Measurements from ENCODE around the gene NDUFS7. TPM values are rescaled to one million over a fixed set of nuclear protein-coding genes. Genes with fewer than 3 reads are reported as not detected.

The NDUFS7 gene
- total RNA-seq, 2 donors from 2014 or later, result 147 to 202 TPM

GRCh38 chr19:1385816-1386215 is 2.1 kb downstream of the NDUFS7 start:
- 88% methylated on average over 3 of the region's 3 CpGs for WGBS
- TF ChIP-seq CTCF (IDR thresholded peaks at IDR 0.05), result no peak
- no peak for TF ChIP-seq POLR2A (IDR thresholded peaks at IDR 0.05)
- no peak for TF ChIP-seq POLR2AphosphoS5 (IDR thresholded peaks at IDR 0.05)
- no peak overlapping the region for H3K27ac ChIP-seq
- H3K9me3 ChIP-seq, result no peaks in the 10 kb centered on the region
- no peak overlapping the region for H3K4me3 ChIP-seq
- H3K27me3 ChIP-seq (replicated peaks; ENCODE audit: insufficient read depth), result no peaks in the 10 kb centered on the region
- H3K4me1 ChIP-seq (replicated peaks), result peaks cover 9% of the 10 kb centered on the region
- H3K36me3 ChIP-seq, result peaks cover 0 to 1% of the 10 kb centered on the region in 2 donors
- intact Hi-C loops (cut with DNase I), result no loop called here
- no peak for DNase-seq (ENCODE audit: low spot score)

GRCh38 chr19:1386945-1387683 is 3.4 kb downstream of the NDUFS7 start:
- peaks cover 0 to 4% of the 10 kb centered on the region in 2 donors for H3K36me3 ChIP-seq

GRCh38 chr19:1387684-1388636 is 4.3 kb downstream of the NDUFS7 start:
- Histone ChIP-seq H3K4me3 (no peak overlapping the region), H3K9me3 (no peaks in the 10 kb centered on the region), H3K36me3 (peaks cover 0 to 4% of the 10 kb centered on the region in 2 donors), H3K27me3 (replicated peaks; ENCODE audit: insufficient read depth) (no peaks in the 10 kb centered on the region), H3K4me1 (replicated peaks) (peaks cover 9% of the 10 kb centered on the region), H3K27ac (no peak overlapping the region)
- WGBS, result 79% methylated on average over 42 of the region's 45 CpGs
- TF ChIP-seq POLR2A (IDR thresholded peaks at IDR 0.05) (no peak), POLR2AphosphoS5 (IDR thresholded peaks at IDR 0.05) (no peak), CTCF (IDR thresholded peaks at IDR 0.05) (no peak)
- intact Hi-C loops (cut with DNase I), result no loop called here
- DNase-seq (ENCODE audit: low spot score), result no peak

More at GRCh38 chr19:1386945-1387683, 3.4 kb downstream of the NDUFS7 start:
- TF ChIP-seq CTCF (IDR thresholded peaks at IDR 0.05) (no peak), POLR2AphosphoS5 (IDR thresholded peaks at IDR 0.05) (no peak), POLR2A (IDR thresholded peaks at IDR 0.05) (no peak)
- Histone ChIP-seq H3K27me3 (replicated peaks; ENCODE audit: insufficient read depth) (no peaks in the 10 kb centered on the region), H3K27ac (no peak overlapping the region), H3K4me3 (no peak overlapping the region), H3K9me3 (no peaks in the 10 kb centered on the region), H3K4me1 (replicated peaks) (peaks cover 9% of the 10 kb centered on the region)
- intact Hi-C loops (cut with DNase I), result no loop called here
- no peak for DNase-seq (ENCODE audit: low spot score)
- 87% methylated on average over 35 of the region's 39 CpGs for WGBS

- DNase-seq (ENCODE audit: low spot score), result no peak
- Histone ChIP-seq H3K27me3 (replicated peaks; ENCODE audit: insufficient read depth) (no peaks in the 10 kb centered on the region), H3K4me1 (replicated peaks) (peaks cover 9% of the 10 kb centered on the region), H3K27ac (no peak overlapping the region), H3K9me3 (no peaks in the 10 kb centered on the region), H3K36me3 (peaks cover 0 to 4% of the 10 kb centered on the region in 2 donors), H3K4me3 (no peak overlapping the region)
- 92% methylated on average over 17 of the region's 17 CpGs for whole genome bisulfite sequencing
- TF ChIP-seq POLR2A (IDR thresholded peaks at IDR 0.05) (no peak), CTCF (IDR thresholded peaks at IDR 0.05) (no peak), POLR2AphosphoS5 (IDR thresholded peaks at IDR 0.05) (no peak)
- intact Hi-C loops (cut with DNase I), result no loop called here
Measured at GRCh38 chr19:1388637-1389026, 4.9 kb downstream of the NDUFS7 start.

All from prostate gland (tissue), 2 donors.